Measurements from ENCODE around the gene INO80C.

DNA sequence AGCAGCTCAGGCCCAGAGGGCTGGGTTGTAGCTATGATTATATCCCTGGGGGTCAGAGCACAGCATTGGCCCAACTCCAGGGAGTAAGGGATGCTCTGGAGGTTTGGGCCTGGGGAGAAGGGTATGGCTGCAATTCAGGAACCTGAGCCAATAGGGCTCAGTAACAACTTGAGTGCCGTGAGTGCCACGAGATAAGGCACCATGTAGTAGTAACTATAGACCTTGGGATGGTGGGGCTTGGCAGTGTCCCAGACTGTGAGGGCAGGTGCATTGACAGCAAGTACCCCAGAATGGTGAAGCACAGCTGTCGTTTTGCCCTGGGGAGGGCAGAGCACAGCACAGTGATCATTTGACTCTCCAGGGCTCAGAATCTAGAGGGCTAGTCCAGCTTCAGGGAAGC is 75.5 kb downstream of the INO80C start:
- TF ChIP-seq, protein P1, sequence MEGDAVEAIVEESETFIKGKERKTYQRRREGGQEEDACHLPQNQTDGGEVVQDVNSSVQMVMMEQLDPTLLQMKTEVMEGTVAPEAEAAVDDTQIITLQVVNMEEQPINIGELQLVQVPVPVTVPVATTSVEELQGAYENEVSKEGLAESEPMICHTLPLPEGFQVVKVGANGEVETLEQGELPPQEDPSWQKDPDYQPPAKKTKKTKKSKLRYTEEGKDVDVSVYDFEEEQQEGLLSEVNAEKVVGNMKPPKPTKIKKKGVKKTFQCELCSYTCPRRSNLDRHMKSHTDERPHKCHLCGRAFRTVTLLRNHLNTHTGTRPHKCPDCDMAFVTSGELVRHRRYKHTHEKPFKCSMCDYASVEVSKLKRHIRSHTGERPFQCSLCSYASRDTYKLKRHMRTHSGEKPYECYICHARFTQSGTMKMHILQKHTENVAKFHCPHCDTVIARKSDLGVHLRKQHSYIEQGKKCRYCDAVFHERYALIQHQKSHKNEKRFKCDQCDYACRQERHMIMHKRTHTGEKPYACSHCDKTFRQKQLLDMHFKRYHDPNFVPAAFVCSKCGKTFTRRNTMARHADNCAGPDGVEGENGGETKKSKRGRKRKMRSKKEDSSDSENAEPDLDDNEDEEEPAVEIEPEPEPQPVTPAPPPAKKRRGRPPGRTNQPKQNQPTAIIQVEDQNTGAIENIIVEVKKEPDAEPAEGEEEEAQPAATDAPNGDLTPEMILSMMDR (IDR thresholded peaks at IDR 0.05; ENCODE audit: borderline replicate concordance, extremely low read depth, low read length, poor library complexity, severe bottlenecking): no peak
- TF ChIP-seq EZH2 (IDR thresholded peaks at IDR 0.05; ENCODE audit: borderline replicate concordance, low read depth, low read length, severe bottlenecking): no peak

Data from DND-41 (cell line).